ENCODE results near the gene RABEP1.
"Not testable (repeated sequence)": the region's sequence is repeated elsewhere in the genome, so short reads cannot be mapped to it uniquely, and the experiment has no call there.

The RABEP1 gene, protein sequence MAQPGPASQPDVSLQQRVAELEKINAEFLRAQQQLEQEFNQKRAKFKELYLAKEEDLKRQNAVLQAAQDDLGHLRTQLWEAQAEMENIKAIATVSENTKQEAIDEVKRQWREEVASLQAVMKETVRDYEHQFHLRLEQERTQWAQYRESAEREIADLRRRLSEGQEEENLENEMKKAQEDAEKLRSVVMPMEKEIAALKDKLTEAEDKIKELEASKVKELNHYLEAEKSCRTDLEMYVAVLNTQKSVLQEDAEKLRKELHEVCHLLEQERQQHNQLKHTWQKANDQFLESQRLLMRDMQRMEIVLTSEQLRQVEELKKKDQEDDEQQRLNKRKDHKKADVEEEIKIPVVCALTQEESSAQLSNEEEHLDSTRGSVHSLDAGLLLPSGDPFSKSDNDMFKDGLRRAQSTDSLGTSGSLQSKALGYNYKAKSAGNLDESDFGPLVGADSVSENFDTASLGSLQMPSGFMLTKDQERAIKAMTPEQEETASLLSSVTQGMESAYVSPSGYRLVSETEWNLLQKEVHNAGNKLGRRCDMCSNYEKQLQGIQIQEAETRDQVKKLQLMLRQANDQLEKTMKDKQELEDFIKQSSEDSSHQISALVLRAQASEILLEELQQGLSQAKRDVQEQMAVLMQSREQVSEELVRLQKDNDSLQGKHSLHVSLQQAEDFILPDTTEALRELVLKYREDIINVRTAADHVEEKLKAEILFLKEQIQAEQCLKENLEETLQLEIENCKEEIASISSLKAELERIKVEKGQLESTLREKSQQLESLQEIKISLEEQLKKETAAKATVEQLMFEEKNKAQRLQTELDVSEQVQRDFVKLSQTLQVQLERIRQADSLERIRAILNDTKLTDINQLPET

GRCh38 chr17:5281814-5282641, at the start of gene RABEP1:
TSS of gene RABEP1 (plus strand) at chr17:5282284. CDS start at chr17:5282487, 203 bp downstream.
- DNase-seq (ENCODE audit: low read depth) = peak; percentile 89

GRCh38 chr17:5233492-5233891, 48.6 kb upstream of the RABEP1 start:
- not testable (repeated sequence) for DNase-seq (ENCODE audit: low read depth)

GRCh38 chr17:5234645-5235576, 47.2 kb upstream of the RABEP1 start, which contains the start of gene SCIMP:
TSS of gene SCIMP (minus strand) at chr17:5234860. CDS start at chr17:5234755, 105 bp downstream.
- no peak for DNase-seq (ENCODE audit: low read depth)

DNA sequence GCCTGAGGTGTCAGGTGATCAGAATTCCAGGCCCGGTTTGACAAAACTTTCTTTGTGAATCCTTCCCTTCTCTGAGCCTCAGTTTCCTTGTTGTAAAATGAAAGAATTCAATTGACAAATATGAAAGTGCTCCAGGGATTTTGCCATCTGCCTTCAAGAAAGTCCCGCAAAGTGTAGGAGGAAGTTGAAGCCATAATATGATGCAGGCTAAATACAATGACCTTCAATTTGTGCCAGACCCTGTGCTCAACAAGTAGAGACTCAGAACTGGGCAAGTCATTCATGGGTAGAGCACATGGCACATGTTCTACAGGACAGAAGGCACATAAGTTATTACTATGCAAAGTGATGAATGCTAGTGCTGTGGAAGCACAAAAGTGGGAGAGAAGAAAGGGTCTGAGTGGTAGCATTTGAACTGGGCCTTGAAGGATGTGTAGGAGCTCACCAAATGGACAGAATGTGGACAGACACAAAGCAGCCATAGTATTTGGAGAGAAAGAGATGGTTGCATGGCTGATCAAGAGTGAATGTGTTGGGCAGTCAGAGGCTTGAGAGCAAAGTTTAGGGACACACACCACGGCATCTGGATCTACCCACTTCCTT, 45.0 kb upstream of the RABEP1 start:
- DNase-seq (ENCODE audit: low read depth) = no peak

DNA sequence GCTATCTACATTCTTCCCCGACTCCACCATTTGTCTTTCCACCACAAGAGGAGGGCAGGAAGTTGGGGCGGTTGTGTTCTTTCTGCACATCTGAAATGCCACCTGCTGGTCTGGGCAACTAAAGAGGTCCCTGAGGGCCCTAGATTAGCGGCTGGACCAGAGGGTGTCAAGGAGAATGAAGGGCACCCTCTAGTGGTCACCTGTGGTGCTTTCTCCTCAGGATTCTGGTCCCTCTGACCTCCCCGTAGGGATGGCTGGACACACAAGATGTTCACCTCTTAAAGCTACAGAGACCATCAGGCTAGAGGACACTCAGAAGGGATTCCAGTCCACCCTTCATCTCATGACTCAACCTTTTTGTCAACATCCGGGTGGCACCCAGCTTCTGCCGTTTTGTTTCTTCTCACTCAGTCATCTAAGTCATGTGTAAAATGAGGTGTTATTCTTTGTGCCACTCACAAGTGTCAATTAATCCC, 44.5 kb upstream of the RABEP1 start:
- DNase-seq (ENCODE audit: low read depth) = no peak

DNA sequence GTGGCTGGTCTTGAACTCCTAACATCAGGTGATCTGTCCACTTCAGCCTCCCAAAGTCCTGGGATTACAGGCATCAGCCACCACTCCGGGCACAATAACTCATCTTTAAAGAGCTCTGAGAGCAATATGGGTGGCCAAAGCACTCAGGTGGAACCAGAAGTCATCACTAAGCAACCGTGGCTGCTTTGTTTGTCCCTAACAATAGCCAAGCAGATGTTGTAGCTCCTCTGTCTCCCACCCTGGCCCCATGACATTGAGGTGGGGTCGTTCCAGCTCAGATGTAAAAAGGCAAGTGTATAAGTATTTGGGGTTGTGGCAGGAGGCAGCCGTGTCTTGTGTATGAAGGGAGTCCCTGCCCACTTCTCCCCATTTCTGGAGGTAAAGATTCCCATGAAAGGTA, 43.8 kb upstream of the RABEP1 start:
- DNase-seq (ENCODE audit: low read depth) = no peak

DNA sequence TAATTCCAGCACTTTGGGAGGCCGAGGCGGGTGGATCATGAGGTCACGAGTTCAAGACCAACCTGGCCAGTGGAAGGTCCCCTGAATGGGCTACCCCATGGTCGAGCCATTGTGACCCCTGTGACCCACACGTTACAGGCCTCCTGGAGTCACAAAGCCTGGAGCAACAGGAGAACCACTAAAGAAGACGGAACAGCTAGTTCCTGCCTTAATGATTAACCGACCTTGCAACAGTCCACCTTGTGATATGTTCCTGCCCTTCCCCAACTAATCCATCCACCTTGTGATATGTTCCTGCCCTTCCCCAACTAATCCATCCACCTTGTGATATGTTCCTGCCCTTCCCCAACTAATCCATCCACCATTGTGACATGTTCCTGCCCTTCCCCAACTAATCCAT, 42.3 kb upstream of the RABEP1 start:
- not testable (repeated sequence) for DNase-seq (ENCODE audit: low read depth)

GRCh38 chr17:5241861-5242671, 40.0 kb upstream of the RABEP1 start:
- no peak for DNase-seq (ENCODE audit: low read depth)

DNA sequence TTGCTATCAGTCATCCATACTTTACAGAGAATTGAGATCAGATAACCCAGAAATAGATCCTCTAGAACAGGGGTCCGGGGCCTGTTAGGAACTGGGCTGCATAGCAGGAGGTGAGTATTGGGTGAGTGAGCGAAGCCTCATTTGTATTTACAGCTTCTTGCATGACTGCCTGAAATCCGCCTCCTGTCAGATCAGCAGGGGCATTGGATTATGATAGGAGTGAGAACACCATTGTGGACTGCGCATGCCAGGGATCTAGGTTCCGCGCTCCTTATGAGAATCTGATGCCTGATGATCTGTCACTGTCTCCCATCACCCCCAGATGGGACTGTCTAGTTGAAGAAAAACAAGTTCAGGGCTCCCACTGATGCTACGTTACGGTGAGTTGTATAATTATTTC, 34.5 kb upstream of the RABEP1 start:
- no peak for DNase-seq (ENCODE audit: low read depth)

DNA sequence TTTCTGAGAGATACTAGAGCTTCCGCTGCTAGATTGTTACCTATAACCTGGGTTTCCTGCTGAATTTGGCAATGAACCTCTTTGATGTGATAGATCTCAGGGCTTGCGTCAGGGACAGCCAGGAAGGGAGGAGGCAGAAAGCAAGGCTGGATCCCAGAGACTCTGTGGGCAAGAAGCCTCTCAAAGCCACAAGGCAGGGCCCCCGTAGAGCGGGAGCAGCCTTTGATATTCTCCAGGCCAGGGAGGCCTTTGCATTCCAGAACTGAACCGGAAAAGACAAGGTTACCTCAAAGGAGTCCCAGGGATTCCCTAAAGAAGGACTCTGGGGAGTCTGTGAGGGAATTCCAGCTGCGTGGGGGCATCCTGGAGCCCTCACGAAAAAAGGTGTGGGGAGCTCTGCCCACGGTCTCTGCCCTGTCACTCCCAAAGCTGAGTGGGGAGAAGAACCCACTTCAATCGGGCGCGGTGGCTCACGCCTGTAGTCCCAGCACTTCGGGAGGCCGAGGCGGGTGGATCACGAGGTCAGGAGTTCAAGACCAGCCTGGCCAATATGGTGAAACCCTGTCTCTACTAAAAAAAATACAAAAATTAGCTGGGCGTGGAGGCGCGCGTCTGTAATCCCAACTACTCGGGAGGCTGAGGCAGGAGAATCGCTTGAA, 33.1 kb upstream of the RABEP1 start:
- no peak for DNase-seq (ENCODE audit: low read depth)

GRCh38 chr17:5249615-5250014, 32.5 kb upstream of the RABEP1 start:
- peak; percentile 44 for DNase-seq (ENCODE audit: low read depth)

- DNase-seq (ENCODE audit: low read depth) = no peak
These were observed 27.7 kb upstream of the RABEP1 start for GRCh38 chr17:5254414-5254813.

GRCh38 chr17:5254903-5255521, 27.1 kb upstream of the RABEP1 start:
- no peak for DNase-seq (ENCODE audit: low read depth)

DNA sequence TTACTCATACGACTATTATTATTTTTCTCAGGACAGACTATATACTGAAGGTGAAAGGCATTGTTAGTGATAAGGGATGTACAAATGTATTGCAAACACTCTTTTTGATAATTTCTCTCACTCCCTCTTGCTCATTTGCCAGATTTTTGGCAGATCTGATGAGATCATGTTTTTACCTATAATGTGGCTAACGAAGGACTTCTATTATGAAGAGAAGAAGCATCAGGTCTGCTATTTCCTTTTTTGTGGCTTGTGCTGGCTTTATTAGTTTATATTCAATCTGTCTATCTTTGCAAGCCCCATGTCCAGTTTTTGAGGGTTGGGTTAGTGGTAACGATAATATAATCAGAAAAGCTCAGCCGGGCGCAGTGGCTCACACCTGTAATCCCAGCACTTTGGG, 25.0 kb upstream of the RABEP1 start:
- no peak for DNase-seq (ENCODE audit: low read depth)

- DNase-seq (ENCODE audit: low read depth) = no peak
These were observed 21.5 kb upstream of the RABEP1 start for GRCh38 chr17:5260542-5260941.

DNA sequence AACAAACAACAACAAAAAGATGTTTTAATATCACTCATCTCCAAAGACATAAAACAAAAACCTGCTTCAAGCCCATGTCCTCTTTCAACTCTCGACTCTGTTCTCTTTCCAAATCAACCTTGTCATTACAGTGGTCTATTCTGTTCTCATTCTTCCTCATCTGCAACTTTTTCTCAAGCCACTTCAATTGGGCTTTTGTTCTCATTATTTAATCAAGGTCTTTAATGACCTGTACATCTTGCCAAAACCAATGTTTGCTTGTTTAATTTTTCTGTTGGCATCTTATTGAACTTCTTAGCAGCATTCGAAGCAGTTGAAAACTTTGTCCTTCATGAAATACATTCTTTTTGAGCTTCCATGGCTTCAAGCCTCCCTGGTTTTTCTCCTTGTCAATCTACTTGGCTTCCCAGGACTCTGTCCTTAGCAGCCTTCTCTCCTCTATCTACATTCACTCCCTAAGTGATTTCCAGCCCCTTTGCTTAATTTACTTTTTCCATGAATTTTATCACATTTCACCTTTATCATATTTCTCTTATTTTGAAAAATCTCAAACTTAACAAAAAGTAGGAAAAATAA, 19.6 kb upstream of the RABEP1 start:
- no peak for DNase-seq (ENCODE audit: low read depth)

- no peak for DNase-seq (ENCODE audit: low read depth)
These were observed 18.6 kb upstream of the RABEP1 start for GRCh38 chr17:5263441-5263840.

DNA sequence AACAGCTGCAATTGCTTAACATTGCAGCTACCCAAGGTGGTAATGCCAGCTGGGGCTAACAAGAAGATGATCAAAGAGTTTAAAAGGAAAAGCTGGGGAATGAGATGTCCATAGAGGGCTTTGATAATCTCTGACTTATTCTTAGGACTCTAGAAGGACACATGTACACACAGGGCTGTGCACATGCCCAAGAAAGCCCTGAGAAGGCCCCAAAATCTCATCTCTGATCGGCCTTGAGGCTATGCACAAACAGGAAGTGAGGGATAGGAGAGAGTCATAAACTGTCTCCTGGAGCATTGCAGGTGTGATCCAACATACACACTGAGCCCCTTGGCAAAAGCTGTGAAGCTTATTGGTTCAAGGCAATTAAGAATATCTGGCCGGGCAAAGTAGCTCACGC, 17.2 kb upstream of the RABEP1 start:
- no peak for DNase-seq (ENCODE audit: low read depth)
